Measurements from ENCODE around the gene ZNF786.

DNA sequence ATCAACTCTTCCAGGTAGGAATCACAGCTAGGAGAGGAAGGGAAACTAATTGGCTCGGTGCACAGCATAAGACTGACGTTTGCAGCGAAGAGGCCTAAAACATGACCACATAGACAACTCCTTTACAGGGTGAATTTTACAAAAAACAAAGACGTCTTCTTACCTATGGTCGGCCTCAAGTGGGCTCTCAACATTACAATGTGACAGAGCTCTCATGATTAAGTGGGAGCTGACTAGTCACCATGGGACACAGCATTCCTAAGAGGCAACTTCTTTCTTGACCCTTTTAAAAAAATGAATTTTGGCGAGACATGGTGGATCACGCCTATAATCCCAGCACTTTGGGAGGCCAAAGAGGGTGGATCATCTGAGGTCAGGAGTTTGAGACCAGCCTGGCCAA lies 66.9 kb downstream of the ZNF786 start:
- TF ChIP-seq CTCF (IDR thresholded peaks at IDR 0.05) (no peak), SIN3A (IDR thresholded peaks at IDR 0.05; ENCODE audit: borderline replicate concordance, insufficient read depth, low read depth, low read length) (no peak), POLR2AphosphoS5 (IDR thresholded peaks at IDR 0.05; ENCODE audit: low read depth, low read length) (no peak), TCF7L2 (IDR thresholded peaks at IDR 0.05; ENCODE audit: low read depth, low read length) (no peak)
- TF ChIP-seq, protein P1, sequence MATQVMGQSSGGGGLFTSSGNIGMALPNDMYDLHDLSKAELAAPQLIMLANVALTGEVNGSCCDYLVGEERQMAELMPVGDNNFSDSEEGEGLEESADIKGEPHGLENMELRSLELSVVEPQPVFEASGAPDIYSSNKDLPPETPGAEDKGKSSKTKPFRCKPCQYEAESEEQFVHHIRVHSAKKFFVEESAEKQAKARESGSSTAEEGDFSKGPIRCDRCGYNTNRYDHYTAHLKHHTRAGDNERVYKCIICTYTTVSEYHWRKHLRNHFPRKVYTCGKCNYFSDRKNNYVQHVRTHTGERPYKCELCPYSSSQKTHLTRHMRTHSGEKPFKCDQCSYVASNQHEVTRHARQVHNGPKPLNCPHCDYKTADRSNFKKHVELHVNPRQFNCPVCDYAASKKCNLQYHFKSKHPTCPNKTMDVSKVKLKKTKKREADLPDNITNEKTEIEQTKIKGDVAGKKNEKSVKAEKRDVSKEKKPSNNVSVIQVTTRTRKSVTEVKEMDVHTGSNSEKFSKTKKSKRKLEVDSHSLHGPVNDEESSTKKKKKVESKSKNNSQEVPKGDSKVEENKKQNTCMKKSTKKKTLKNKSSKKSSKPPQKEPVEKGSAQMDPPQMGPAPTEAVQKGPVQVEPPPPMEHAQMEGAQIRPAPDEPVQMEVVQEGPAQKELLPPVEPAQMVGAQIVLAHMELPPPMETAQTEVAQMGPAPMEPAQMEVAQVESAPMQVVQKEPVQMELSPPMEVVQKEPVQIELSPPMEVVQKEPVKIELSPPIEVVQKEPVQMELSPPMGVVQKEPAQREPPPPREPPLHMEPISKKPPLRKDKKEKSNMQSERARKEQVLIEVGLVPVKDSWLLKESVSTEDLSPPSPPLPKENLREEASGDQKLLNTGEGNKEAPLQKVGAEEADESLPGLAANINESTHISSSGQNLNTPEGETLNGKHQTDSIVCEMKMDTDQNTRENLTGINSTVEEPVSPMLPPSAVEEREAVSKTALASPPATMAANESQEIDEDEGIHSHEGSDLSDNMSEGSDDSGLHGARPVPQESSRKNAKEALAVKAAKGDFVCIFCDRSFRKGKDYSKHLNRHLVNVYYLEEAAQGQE (IDR thresholded peaks at IDR 0.05; ENCODE audit: insufficient read depth in 1 of 2, low read depth in 2 of 2, low read length in 1 of 2) = no peak
